Duodenal mucosa (tissue), 2 donors: ENCODE measurements around the gene ACVR2B.
"Not testable (repeated sequence)": the region's sequence is repeated elsewhere in the genome, so short reads cannot be mapped to it uniquely, and the experiment has no call there.

Experiments
- H3K27ac ChIP-seq: one replicate; pipeline ENCODE4 v1.7.0; 2013; ENCODE audit warnings: low read depth, low read length
- H3K27me3 ChIP-seq, 2 donors: one replicate each; pipeline ENCODE4 v1.7.0; 2013; ENCODE audit warnings: low read length in 2 of 2, control low read depth in 1 of 2; ENCODE audit not compliant: insufficient read depth in 2 of 2, control insufficient read depth in 1 of 2
- H3K36me3 ChIP-seq, 2 donors: one replicate each; pipeline ENCODE4 v1.7.0; 2013; ENCODE audit warnings: low read length in 2 of 2, control low read depth in 1 of 2; ENCODE audit not compliant: insufficient read depth in 2 of 2, control insufficient read depth in 1 of 2
- H3K4me1 ChIP-seq, 2 donors: one replicate each; pipeline ENCODE4 v1.7.0; 2013; ENCODE audit warnings: low read length in 2 of 2, control low read depth in 1 of 2; ENCODE audit not compliant: insufficient read depth in 2 of 2, control insufficient read depth in 1 of 2
- H3K4me3 ChIP-seq, 2 donors: one replicate each; pipeline ENCODE4 v1.7.0; 2013; ENCODE audit warnings: low read length in 2 of 2, low read depth in 1 of 2
- H3K9ac ChIP-seq, 2 donors: one replicate each; pipeline ENCODE4 v1.7.0; 2013; ENCODE audit warnings: low read length in 2 of 2, low read depth in 1 of 2
- H3K9me3 ChIP-seq, 2 donors: one replicate each; pipeline ENCODE4 v1.7.0; 2013; ENCODE audit warnings: low read length in 2 of 2, control low read depth in 1 of 2; ENCODE audit not compliant: control insufficient read depth in 1 of 2

The ACVR2B gene

DNA sequence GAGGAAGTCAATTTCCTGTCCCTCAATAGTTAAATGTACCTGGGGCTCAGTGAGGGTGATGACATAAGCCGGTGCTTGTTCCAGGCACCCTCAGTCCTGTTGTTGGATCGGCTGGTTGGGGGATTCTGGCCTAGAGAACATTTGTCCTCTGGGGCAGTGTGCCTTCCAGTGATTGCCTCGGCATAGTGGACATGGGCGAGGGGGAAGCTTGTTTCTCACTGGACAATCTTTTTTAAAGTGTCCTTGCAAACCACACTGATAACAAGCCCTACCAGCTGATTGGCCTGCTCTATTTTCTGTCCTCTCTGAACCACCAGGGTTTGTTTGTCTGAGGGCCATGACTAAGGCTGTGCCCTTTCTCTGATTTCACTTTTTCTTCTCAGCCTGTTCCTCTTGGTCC, 10.5 kb upstream of the ACVR2B start:
- not testable (repeated sequence) for H3K27me3 ChIP-seq, H3K4me3 ChIP-seq, H3K9me3 ChIP-seq, H3K27ac ChIP-seq, H3K36me3 ChIP-seq, H3K9ac ChIP-seq, H3K4me1 ChIP-seq

DNA sequence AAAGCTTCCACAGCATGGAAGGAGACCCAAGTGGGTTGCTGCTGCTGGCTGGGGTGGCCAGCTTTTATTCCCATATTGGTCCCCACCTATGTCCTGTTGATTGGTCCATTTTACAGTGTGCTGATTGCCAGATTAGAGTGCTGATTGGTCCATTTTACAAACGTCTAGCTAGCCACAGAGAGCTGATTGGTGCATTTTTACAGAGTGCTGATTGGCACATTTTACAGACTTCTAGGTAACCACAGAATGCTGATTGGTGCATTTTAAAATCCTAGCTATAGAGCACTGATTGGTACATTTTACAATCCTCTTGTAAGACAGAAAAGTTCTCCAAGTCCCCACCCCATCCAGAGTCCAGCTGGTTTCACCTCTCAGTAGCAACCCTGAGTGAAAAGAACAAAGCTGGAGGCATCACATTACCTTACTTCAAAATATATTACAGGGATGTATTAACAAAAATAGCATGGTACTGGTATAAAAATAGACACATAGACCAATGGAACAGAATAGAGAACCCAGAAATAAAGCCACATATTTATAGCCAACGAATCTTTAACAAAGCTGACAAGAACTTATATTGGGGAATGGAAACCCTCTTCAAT, 7.5 kb upstream of the ACVR2B start:
- no peaks in the 10 kb centered on the region for H3K36me3 ChIP-seq
- H3K4me3 ChIP-seq: no peak overlapping the region
- no peaks in the 10 kb centered on the region for H3K9me3 ChIP-seq
- H3K4me1 ChIP-seq: no peaks in the 10 kb centered on the region
- H3K27me3 ChIP-seq: no peaks in the 10 kb centered on the region
- no peak overlapping the region for H3K27ac ChIP-seq
- no peak overlapping the region for H3K9ac ChIP-seq

DNA sequence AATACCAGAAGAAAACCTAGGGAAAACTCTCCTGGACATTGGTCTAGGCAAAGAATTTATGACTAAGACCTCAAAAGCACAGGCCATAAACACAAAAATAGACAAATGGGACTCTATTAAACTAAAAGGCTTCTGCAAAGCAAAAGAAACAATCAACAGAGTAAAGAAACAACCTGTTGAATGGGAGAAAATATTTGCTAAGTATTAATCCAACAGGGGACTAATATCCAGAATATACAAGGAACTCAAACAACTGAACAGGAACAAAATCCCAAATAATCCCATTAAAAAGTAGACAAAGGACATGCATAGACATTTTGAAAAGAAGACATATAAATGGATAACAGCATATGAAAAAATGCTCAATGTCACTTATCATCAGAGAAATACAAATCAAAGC, 6.9 kb upstream of the ACVR2B start:
- Histone ChIP-seq H3K4me1 (no peaks in the 10 kb centered on the region), H3K36me3 (no peaks in the 10 kb centered on the region), H3K27ac (no peak overlapping the region), H3K27me3 (no peaks in the 10 kb centered on the region), H3K9ac (no peak overlapping the region), H3K9me3 (no peaks in the 10 kb centered on the region), H3K4me3 (no peak overlapping the region)

DNA sequence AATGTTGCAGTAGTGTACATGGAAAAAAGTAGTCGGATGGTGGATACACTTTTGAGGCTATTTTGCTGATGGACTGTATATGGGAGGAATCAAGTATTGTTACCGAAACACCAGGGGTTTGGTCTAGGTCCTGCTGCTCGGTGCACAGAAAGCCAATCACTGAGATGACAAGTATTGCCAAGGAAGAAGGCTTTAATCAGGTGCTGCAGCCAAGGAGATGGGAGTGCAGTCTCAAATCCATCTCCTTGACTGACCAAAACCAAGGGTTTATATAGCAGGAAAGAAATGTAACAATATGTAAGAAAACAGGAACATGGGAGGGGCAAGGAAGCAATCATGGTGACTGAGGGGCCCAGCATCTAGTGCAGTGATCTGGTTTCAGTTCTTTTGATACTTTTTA, 2.8 kb upstream of the ACVR2B start:
- no peaks in the 10 kb centered on the region for H3K9me3 ChIP-seq
- no peaks in the 10 kb centered on the region for H3K36me3 ChIP-seq
- no peaks in the 10 kb centered on the region for H3K27me3 ChIP-seq
- H3K4me1 ChIP-seq: peaks cover 3 to 17% of the 10 kb centered on the region in 2 donors
- H3K9ac ChIP-seq: no peak overlapping the region
- no peak overlapping the region for H3K4me3 ChIP-seq
- no peak overlapping the region for H3K27ac ChIP-seq

DNA sequence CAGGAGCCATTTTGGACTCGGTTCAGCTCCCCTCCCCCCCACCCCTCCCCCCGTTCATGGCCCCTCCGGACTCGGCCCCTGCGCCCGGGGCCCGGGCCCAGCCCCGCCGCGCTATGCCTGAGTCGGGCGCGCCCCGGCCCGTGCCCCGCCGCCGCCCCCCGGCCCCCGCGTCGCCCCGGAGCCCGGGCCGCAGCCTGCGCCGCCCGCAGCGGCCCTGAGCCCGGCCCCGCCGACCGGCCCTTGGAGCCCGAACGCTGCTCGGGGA, 155 bp downstream of the ACVR2B start:
- Histone ChIP-seq H3K9me3 (no peaks in the 10 kb centered on the region), H3K27me3 (no peaks in the 10 kb centered on the region), H3K4me3 (peak overlapping the region in 1 of 2 donors; percentile 88), H3K9ac (peak overlapping the region; percentile 67 to 89), H3K36me3 (no peaks in the 10 kb centered on the region), H3K4me1 (peaks cover 19 to 35% of the 10 kb centered on the region in 2 donors), H3K27ac (peak overlapping the region; percentile 73)

DNA sequence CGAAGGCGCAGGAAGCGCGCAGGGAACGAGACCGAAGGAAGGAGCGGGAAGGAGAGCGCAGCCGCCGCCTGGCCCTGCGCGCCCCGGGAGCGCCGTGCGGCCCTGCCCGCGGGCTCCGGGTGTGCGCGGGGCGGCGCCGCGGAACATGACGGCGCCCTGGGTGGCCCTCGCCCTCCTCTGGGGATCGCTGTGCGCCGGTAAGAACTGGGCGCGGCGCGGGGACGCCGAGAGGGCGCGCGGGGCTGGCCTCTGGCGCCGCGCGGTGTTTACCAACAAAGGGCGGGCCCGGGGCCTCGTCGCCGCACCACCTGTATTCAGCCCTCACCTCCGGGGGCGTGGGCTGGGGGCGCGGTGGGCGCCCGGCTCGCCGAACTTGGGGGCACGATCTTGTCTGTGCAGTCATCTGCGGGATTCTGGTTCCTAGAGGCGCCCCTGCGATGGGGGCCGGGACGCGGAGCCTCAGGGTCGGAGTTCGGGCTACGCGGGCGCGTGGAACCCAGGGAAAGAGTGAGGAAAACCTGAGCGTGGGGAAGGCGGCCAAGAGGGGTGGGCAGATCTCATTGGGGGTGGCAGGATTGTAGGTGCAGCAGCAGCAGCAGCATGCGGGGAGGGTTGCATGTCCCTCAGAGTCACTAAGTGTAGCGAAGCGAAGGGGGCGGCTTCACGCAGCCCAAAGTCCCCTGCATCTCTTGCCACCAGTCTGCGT, 641 bp downstream of the ACVR2B start:
- peak overlapping the region; percentile 67 to 89 for H3K9ac ChIP-seq
- peaks cover 24 to 40% of the 10 kb centered on the region in 2 donors for H3K4me1 ChIP-seq
- H3K27me3 ChIP-seq: no peaks in the 10 kb centered on the region
- peak overlapping the region; percentile 73 for H3K27ac ChIP-seq
- no peaks in the 10 kb centered on the region for H3K36me3 ChIP-seq
- H3K4me3 ChIP-seq: peak overlapping the region; percentile 78 to 88
- no peaks in the 10 kb centered on the region for H3K9me3 ChIP-seq

DNA sequence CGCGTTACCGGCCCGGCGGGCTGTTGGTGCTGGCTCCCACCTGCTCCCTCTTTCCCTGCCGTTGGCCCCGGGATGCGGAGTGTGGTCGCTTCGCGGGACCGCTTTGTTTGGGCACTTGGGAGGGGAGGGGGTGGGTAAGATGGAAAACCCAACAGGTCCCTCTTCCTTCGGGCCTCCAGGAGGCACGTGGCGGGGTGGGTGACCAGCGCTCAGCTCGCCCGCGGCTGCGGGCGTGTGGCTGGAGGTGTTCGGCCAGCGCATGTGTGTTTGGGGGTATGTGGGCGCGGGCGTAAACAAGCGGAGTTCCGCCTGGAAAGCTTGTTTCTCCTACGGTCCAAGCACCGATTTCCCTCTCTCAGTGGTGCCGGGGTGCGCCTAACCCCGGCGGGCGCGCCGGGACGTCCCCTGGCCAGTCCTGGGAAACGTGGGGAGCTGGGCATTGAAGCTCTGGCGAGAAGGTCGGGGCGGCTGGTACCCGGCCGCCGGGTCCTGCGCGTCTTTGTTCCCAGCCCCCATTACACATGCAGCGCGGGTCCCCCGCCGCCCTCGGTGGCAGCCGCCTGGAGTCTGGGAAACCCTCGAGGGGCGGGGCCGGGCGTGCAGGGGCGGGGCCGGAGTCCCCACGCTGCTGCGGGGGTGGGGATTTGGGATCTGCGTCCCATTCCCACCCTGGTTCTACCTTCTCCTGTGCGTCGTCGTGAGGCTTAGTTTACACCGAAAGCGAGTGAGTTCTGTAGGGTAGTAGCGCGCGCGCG, 1.4 kb downstream of the ACVR2B start:
- H3K4me3 ChIP-seq: peak overlapping the region; percentile 78 to 88
- no peaks in the 10 kb centered on the region for H3K9me3 ChIP-seq
- H3K9ac ChIP-seq: peak overlapping the region; percentile 67 to 89
- peak overlapping the region; percentile 73 for H3K27ac ChIP-seq
- no peaks in the 10 kb centered on the region for H3K36me3 ChIP-seq
- H3K27me3 ChIP-seq: no peaks in the 10 kb centered on the region
- peaks cover 27 to 45% of the 10 kb centered on the region in 2 donors for H3K4me1 ChIP-seq

DNA sequence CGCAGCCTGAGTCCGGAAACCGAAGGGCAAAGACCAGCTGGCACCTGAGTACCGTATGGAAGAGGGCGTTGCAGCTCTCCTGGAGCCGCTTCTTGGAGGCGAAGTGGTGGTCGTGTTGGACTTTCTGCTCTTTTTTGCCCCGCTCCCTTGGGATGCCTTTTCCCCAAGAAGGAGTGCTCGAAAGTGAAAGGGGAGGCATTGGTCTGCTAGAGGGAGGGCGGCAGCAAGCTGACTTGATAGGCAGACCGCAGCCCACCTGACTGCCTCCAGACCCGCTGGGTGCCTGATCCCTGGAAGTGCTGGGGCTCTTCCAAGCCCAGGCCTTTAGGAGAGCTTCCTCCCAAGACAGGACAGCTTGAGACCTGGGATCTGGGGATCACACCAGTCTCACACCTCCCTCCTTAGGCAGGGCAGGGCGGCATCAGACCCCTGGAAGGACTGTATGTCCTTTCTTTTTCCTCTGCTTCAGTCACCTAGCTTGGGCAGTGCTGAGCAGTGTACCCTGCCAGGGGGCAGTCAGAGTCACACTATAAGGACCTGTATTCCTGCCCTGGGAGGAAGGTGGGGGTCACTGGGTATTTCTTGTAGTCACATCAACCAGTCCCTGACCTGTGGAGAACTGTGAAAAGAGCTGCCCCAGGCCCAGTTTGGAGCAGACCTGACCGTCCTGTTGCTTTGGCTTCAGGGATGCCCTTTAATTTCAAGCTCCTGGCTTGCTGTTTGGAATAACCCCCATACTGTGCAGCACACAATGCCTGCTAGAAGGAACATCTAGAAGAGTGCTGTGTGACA, 2.1 kb downstream of the ACVR2B start:
- Histone ChIP-seq H3K36me3 (no peaks in the 10 kb centered on the region), H3K9ac (peak overlapping the region; percentile 67 to 75), H3K9me3 (no peaks in the 10 kb centered on the region), H3K4me3 (peak overlapping the region; percentile 78 to 88), H3K4me1 (peaks cover 31 to 51% of the 10 kb centered on the region in 2 donors), H3K27ac (peak overlapping the region; percentile 73), H3K27me3 (no peaks in the 10 kb centered on the region)

DNA sequence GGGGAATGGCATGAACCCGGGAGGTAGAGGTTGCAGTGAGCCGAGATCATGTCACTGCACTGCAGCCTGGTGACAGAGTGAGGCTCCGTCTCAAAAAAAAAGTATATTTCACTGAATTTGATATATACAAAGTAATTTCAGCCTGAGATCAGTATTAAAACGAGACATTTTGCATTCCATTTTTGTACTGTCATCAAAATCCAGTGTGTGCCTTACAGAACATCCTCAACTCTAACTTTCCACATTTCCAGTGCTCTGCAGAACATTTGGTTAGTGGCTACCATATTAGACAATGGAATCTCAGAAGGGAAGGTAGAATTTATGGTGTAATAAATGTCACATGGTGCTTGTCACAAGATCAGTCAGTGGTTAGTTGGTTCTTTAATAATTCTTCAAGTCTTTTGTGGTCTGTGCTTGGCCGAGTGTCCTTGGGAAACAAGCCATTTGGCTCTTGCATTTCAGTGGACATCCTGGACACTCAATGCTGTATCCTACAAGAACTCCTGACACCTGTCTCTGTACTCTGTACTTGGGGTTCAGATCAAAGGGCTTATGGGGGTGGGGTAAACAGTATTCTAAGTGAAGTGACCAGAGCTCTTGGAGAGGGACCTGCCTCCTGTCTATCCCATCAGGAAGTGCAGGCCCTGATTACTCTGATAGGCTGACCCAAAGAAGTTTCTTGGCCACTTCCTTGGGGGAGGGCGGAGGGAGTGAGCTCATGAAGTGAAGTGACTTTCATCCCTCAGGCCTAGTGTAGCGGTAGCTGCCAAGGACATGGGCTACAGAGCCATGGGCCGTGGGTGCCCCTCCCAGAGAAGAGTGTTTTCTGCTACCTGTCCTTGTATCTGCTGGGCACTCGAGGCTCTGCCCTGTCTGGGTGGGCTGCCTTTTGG, 3.7 kb downstream of the ACVR2B start:
- H3K4me1 ChIP-seq: peaks cover 31 to 55% of the 10 kb centered on the region in 2 donors
- no peak overlapping the region for H3K9ac ChIP-seq
- no peaks in the 10 kb centered on the region for H3K27me3 ChIP-seq
- H3K36me3 ChIP-seq: no peaks in the 10 kb centered on the region
- no peak overlapping the region for H3K4me3 ChIP-seq
- H3K27ac ChIP-seq: no peak overlapping the region
- H3K9me3 ChIP-seq: no peaks in the 10 kb centered on the region
